Naive thymus-derived CD4-positive, alpha-beta T cell (primary cell): Measurements from ENCODE around the gene TNPO3. TPM values are rescaled to one million over a fixed set of nuclear protein-coding genes. Genes with fewer than 3 reads are reported as not detected.
"Not testable (repeated sequence)": the region's sequence is repeated elsewhere in the genome, so short reads cannot be mapped to it uniquely, and the experiment has no call there.

Experiments
- ATAC-seq: fragments of 150-1000 bp; cut with Tn5 transposase; 2 replicates; pipeline ENCODE4 v1.10.0; 2021; ENCODE audit warnings: mild to moderate bottlenecking, moderate library complexity
- CTCF ChIA-PET: fragments of 350-600 bp; sonication (Branson Sonifier 250); formaldehyde crosslinking; loops from one replicate; lab custom pipeline; 2021; ENCODE audit warnings: antibody characterized with exemption; lab: Charles Lee
- POLR2A ChIA-PET: fragments of 350-600 bp; sonication (Branson Sonifier 250); formaldehyde crosslinking; loops from one replicate; lab custom pipeline; 2021; ENCODE audit warnings: antibody characterized with exemption, inconsistent platforms; lab: Charles Lee
- DNase-seq, 9 donors: peaks; one replicate each; pipeline versions ENCODE4 v3.0.0 to v3.0.0-alpha.2; 2020 to 2022; ENCODE audit warnings: mixed read lengths in 1 of 9
- H3K27ac ChIP-seq: one replicate; pipeline ENCODE4 v1.7.0; 2013; ENCODE audit warnings: mild to moderate bottlenecking, low read depth, low read length, moderate library complexity
- H3K27me3 ChIP-seq, 2 donors: one replicate each; pipeline ENCODE4 v1.7.0; 2013; ENCODE audit warnings: low read length in 2 of 2, mild to moderate bottlenecking in 2 of 2, moderate library complexity in 2 of 2; ENCODE audit not compliant: control insufficient read depth in 2 of 2, insufficient read depth in 2 of 2
- H3K36me3 ChIP-seq, 3 experiments: 1 replicate in 2 of 3; 2 replicates in 1 of 3; pipeline ENCODE4 v1.7.0; 2013; ENCODE audit warnings: low read length in 3 of 3, mild to moderate bottlenecking in 3 of 3, moderate library complexity in 1 of 3; ENCODE audit not compliant: insufficient read depth in 3 of 3, control insufficient read depth in 2 of 3
- H3K4me1 ChIP-seq, 2 donors: one replicate each; pipeline ENCODE4 v1.7.0; 2013; ENCODE audit warnings: low read length in 2 of 2, mild to moderate bottlenecking in 2 of 2, moderate library complexity in 1 of 2; ENCODE audit not compliant: control insufficient read depth in 2 of 2, insufficient read depth in 2 of 2
- H3K4me3 ChIP-seq: 2 replicates; pipeline ENCODE4 v1.7.0; 2013; ENCODE audit warnings: mild to moderate bottlenecking, low read length
- H3K9me3 ChIP-seq, 3 experiments: 1 replicate in 2 of 3; 2 replicates in 1 of 3; pipeline ENCODE4 v1.7.0; 2013; ENCODE audit warnings: low read length in 3 of 3; ENCODE audit not compliant: control insufficient read depth in 2 of 3
- H3K27ac Mint-ChIP-seq, 9 donors: one replicate each; pipeline ENCODE4 v1.8.0; 2020 to 2022; ENCODE audit warnings: mixed read lengths in 9 of 9, mild to moderate bottlenecking in 8 of 9, moderate library complexity in 5 of 9, inconsistent platforms in 2 of 9
- H3K27me3 Mint-ChIP-seq, 5 donors: one replicate each; pipeline ENCODE4 v1.8.0; 2021 to 2022; ENCODE audit warnings: mixed read lengths in 5 of 5, mild to moderate bottlenecking in 1 of 5
- H3K36me3 Mint-ChIP-seq, 5 donors: one replicate each; pipeline ENCODE4 v1.8.0; 2020 to 2022; ENCODE audit warnings: mixed read lengths in 5 of 5, mild to moderate bottlenecking in 3 of 5, inconsistent platforms in 1 of 5
- H3K4me1 Mint-ChIP-seq, 7 donors: one replicate each; pipeline ENCODE4 v1.8.0; 2020 to 2022; ENCODE audit warnings: mixed read lengths in 7 of 7, mild to moderate bottlenecking in 3 of 7, inconsistent platforms in 1 of 7
- H3K4me3 Mint-ChIP-seq, 10 donors: one replicate each; pipeline ENCODE4 v1.8.0; 2020 to 2022; ENCODE audit warnings: mild to moderate bottlenecking in 10 of 10, mixed read lengths in 10 of 10, moderate library complexity in 6 of 10, inconsistent platforms in 2 of 10
- H3K9me3 Mint-ChIP-seq, 11 donors: one replicate each; pipeline ENCODE4 v1.8.0; 2020 to 2022; ENCODE audit warnings: mixed read lengths in 11 of 11, mild to moderate bottlenecking in 4 of 11, inconsistent platforms in 1 of 11, moderate library complexity in 1 of 11
- intact Hi-C, 2 donors: fragments of 100-400 bp; cut with micrococcal nuclease; formaldehyde crosslinking; loops; one replicate each; pipeline ENCODE4 v1.15.1; 2023
- polyA plus RNA-seq, 2 donors: library from polyadenylated mRNA; unstranded; fragments of 300-500 nt; fragmentation: Illumina TruSeq; gene quantifications; one replicate each; pipeline ENCODE4 v1.2.3, GENCODE V29; 2021
- total RNA-seq, 6 experiments: library from RNA in 5 of 6; stranded (reverse) in 5 of 6; gene quantifications; 1 replicate in 5 of 6; 2 replicates in 1 of 6; pipeline ENCODE4 v1.2.3 and lab custom pipeline; 2021 to 2026

TNPO3 gene
- total and polyA plus RNA-seq, 7 experiments from 2014 or later = 28.6 to 40.6 (median 37.7) TPM

DNA sequence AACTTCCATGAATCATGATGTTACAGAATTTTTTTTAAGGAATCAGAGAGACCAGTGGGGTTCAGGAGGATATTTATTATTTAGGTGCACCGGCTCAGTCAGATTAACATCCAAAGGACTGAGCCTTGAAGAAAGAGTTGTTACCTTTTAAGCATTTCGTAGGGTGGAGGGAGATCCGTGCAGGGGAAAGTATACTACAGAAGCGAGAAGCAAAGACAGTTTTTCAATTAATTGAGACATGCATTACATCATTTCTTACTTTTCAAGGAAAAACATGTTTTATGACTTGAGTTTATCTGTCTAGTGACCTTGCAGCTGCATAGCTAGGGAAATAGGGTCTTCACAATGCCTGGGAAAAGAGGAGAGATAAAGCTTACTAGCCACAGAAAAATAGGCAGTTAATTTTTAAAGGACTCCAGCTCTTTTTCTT, 12.2 kb upstream of the TNPO3 start:
- ATAC-seq, H3K27ac ChIP-seq: not testable (repeated sequence)

DNA sequence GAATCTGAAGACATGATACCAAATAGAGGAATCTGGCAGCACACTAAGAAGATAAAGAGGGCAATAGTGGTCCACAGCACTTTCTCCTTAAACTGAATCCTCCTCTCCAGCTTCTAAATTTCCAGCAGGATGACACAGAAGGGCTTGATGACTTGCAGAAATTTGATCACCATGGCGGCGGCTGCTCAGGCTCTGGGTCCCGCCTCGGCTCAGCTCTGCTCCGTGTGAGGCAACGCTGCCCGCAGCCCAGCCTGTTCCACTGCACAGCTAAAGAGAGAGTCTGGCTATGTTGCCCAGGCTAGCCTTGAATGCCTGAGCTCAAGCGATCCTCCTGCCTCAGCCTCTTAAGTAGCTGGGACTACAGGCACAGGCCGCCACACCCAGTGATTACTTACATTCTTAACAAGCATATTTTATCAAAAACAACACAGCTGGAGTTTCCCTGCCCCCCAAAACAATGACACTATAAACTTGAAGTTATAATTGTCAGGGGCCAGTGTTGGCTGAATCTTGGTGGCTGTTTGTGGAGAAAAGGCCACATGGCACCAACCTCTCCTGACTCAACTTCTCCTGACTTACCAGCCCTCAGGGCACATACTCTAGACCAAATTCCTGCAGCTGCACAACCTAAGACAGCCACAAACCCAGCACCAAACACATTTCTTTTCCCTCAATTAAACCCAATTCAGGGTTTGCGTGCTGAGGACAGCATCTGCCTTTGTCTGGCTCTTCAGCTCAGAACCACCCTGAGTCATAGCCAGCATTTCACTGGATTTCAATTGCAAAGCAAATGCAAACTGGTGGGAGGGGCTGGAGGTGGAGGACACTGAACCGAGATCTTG, 11.6 kb upstream of the TNPO3 start:
- Histone ChIP-seq H3K4me1 (no peaks in the 10 kb centered on the region), H3K27me3 (no peaks in the 10 kb centered on the region), H3K9me3 (no peaks in the 10 kb centered on the region), H3K36me3 (no peaks in the 10 kb centered on the region), H3K27ac (no peak overlapping the region), H3K4me3 (no peak overlapping the region)
- POLR2A ChIA-PET = no interaction called here
- peaks cover 0 to 19% (median 0%) of the 10 kb centered on the region in 11 donors for H3K9me3 Mint-ChIP-seq
- DNase-seq (no peak), ATAC-seq (no peak)
- no peak overlapping the region for H3K27ac Mint-ChIP-seq
- no peaks in the 10 kb centered on the region for H3K36me3 Mint-ChIP-seq
- peaks cover 5 to 41% (median 7%) of the 10 kb centered on the region in 5 donors for H3K27me3 Mint-ChIP-seq
- CTCF ChIA-PET = no interaction called here
- intact Hi-C loops = no loop called here
- H3K4me3 Mint-ChIP-seq = no peak overlapping the region
- H3K4me1 Mint-ChIP-seq = peaks cover 0 to 5% (median 0%) of the 10 kb centered on the region in 7 donors

More for the DNA sequence above, 12.2 kb upstream of the TNPO3 start:
- H3K9me3 ChIP-seq, H3K27ac Mint-ChIP-seq, H3K27me3 ChIP-seq, H3K4me3 Mint-ChIP-seq, CTCF ChIA-PET, intact Hi-C loops, POLR2A ChIA-PET, DNase-seq, H3K4me3 ChIP-seq, H3K4me1 Mint-ChIP-seq, H3K4me1 ChIP-seq, H3K36me3 Mint-ChIP-seq, H3K36me3 ChIP-seq: not testable (repeated sequence)
- Mint-ChIP-seq H3K9me3 (peaks cover 0 to 13% (median 0%) of the 10 kb centered on the region in 11 donors), H3K27me3 (peaks cover 5 to 36% (median 9%) of the 10 kb centered on the region in 5 donors)

DNA sequence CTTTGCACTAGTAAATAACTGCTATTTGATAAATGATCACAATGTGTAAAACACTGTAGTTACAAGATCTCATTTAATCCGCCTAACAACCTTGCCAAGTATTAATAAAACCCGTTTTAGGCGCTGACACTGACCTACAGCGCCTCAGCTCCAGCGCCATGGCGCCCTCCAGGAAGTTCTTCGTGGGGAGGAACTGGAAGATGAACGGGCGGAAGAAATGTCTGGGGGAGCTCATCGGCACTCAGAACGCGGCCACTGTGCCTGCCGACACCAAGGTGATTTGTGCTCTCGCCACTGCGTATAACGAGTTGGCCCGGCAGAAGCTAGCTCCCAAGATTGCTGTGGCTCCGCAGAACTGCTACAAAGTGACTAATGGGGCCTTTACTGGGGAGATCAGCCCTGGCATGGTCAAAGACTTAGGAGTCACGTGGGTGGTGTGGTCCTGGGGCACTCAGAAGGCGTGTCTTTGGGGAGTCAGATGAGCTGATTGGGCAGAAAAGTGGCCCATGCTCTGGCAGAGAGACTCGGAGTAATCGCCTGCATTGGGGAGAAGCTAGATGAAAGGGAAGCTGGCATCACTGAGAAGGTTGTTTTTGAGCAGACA, 1.1 kb upstream of the TNPO3 start:
- ATAC-seq (no peak), DNase-seq (no peak)
- no peak overlapping the region for H3K4me3 ChIP-seq
- peaks cover 0 to 3% of the 10 kb centered on the region in 2 donors for H3K27me3 ChIP-seq
- Mint-ChIP-seq H3K27me3 (peaks cover 4 to 16% (median 6%) of the 10 kb centered on the region in 5 donors), H3K4me1 (peaks cover 10 to 42% (median 30%) of the 10 kb centered on the region in 7 donors), H3K36me3 (peaks cover 0 to 7% (median 0%) of the 10 kb centered on the region in 5 donors), H3K27ac (peak overlapping the region; percentile 96 to 100 (median 99)), H3K9me3 (no peaks in the 10 kb centered on the region), H3K4me3 (peak overlapping the region; percentile 91 to 99 (median 99))
- no peak overlapping the region for H3K27ac ChIP-seq
- H3K9me3 ChIP-seq = no peaks in the 10 kb centered on the region
- H3K4me1 ChIP-seq = peaks cover 13 to 14% of the 10 kb centered on the region in 2 donors
- intact Hi-C loops = loop anchor here (1.0 to 5.0 kb wide), 11 partner anchors 19 to 1404 kb away; partner anchors contain the start of genes CALU (in 2 of the 2), AHCYL2 (in 1 of the 2), ATP6V1F (in 1 of the 2) and SND1 (in 1 of the 2)
- H3K36me3 ChIP-seq = peaks cover 0 to 10% (median 0%) of the 10 kb centered on the region in 3 experiments
- CTCF ChIA-PET = interaction anchor here (1.5 kb wide), 1 partner anchor 108 kb away, joined by 3 read pairs; no protein-coding TSS in a partner anchor
- POLR2A ChIA-PET = interaction anchor here (1.3 kb wide), 1 partner anchor 13 kb away, joined by 7 read pairs; no protein-coding TSS in a partner anchor

DNA sequence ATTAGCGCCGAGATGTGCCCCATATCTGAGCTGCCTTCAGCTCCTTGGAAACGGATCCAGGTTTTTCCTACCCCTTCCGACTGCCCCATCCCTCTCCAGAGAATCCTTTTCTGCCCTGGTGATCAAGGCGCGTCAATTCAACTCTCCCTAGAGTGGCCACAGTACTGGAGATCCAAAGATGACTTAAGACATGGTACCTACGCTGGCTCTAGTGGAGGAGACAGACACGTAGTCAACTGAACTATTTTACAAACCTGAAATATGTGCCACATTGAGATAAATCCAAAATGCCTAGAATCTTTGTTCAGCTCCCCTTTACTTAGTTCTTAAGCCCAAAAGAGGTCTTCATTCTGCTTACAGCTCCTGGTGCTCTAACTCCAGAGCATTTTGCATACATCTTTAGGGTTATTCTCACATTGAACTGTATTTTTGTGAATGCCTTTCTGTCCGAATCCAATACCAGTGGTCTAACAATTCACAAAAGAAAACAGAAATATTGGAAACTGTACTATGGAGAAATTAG, 444 bp upstream of the TNPO3 start:
- Histone ChIP-seq H3K9me3 (no peaks in the 10 kb centered on the region), H3K36me3 (peaks cover 0 to 10% (median 0%) of the 10 kb centered on the region in 3 experiments), H3K27ac (peak overlapping the region; percentile 92), H3K4me1 (peaks cover 14 to 18% of the 10 kb centered on the region in 2 donors), H3K4me3 (peak overlapping the region; percentile 96), H3K27me3 (peaks cover 0 to 3% of the 10 kb centered on the region in 2 donors)
- DNase-seq (no peak), ATAC-seq (peak; percentile 10)
- intact Hi-C loops = loop anchor here (1.0 to 5.0 kb wide), 11 partner anchors 19 to 1403 kb away; partner anchors contain the start of genes CALU (in 2 of the 2), AHCYL2 (in 1 of the 2), ATP6V1F (in 1 of the 2) and SND1 (in 1 of the 2)
- peaks cover 15 to 48% (median 35%) of the 10 kb centered on the region in 7 donors for H3K4me1 Mint-ChIP-seq
- CTCF ChIA-PET = interaction anchor here (0.5 to 1.5 kb wide), 3 partner anchors 36 to 1136 kb away, joined by 3 read pairs; no protein-coding TSS in a partner anchor
- H3K27me3 Mint-ChIP-seq = peaks cover 4 to 14% (median 6%) of the 10 kb centered on the region in 5 donors
- POLR2A ChIA-PET = interaction anchor here (0.6 to 1.7 kb wide), 5 partner anchors 12 to 711 kb away, joined by 3 to 7 read pairs (median 4); partner anchors contain the start of genes NRF1 and RBM28
- peak overlapping the region; percentile 91 to 99 (median 99) for H3K4me3 Mint-ChIP-seq
- no peaks in the 10 kb centered on the region for H3K9me3 Mint-ChIP-seq
- peaks cover 0 to 11% (median 4%) of the 10 kb centered on the region in 5 donors for H3K36me3 Mint-ChIP-seq
- H3K27ac Mint-ChIP-seq = peak overlapping the region; percentile 96 to 100 (median 99)

DNA sequence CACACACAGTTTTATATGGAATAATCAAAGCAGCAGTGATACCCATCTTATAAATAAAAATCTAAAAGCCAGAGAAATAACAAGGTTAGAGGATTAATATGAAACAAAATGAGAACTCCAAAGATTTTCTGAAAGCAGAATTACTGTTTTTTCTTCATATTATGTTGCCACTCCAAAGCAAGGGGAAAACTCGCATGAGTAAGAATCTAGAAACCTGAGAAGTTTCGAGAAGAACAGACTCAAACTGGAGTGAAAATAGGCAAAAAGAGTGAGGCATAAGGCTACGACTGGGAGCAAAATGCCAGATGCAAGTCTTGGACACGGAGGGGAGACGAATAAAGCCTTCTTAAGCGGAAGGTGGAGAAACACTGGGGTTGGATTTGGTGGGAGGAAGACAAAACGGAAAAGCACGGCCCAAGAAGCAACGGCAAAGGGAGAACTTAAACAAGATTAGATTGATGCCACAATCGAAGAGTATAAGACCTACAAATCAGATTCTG, 923 bp downstream of the TNPO3 start:
- peak overlapping the region; percentile 96 for H3K4me3 ChIP-seq

More for the DNA sequence above, 923 bp downstream of the TNPO3 start:
- peaks cover 0 to 6% (median 0%) of the 10 kb centered on the region in 5 donors for H3K27me3 Mint-ChIP-seq
- peak overlapping the region; percentile 91 to 99 (median 99) for H3K4me3 Mint-ChIP-seq
- H3K4me1 Mint-ChIP-seq = peaks cover 24 to 58% (median 45%) of the 10 kb centered on the region in 7 donors
- POLR2A ChIA-PET = interaction anchor here (1.2 to 1.7 kb wide), 2 partner anchors 345 to 558 kb away, joined by 3 to 4 read pairs; partner anchors contain the start of gene NRF1
- Histone ChIP-seq H3K4me1 (peaks cover 18 to 22% of the 10 kb centered on the region in 2 donors), H3K27me3 (peaks cover 0 to under 1% of the 10 kb centered on the region in 2 donors), H3K36me3 (peaks cover 0 to 10% (median 0%) of the 10 kb centered on the region in 3 experiments), H3K27ac (peak overlapping the region; percentile 92), H3K9me3 (no peaks in the 10 kb centered on the region)
- intact Hi-C loops = loop anchor here (1.0 to 2.0 kb wide), 7 partner anchors 17 to 997 kb away; partner anchors contain the start of genes ATP6V1F (in 1 of the 2), CALU (in 1 of the 2) and ZC3HC1 (in 1 of the 2)
- DNase-seq (no peak), ATAC-seq (no peak)
- CTCF ChIA-PET = interaction anchor here (1.1 kb wide), 1 partner anchor 10 kb away, joined by 3 read pairs; no protein-coding TSS in a partner anchor
- peak overlapping the region; percentile 96 to 100 (median 99) for H3K27ac Mint-ChIP-seq
- peaks cover 7 to 17% (median 14%) of the 10 kb centered on the region in 5 donors for H3K36me3 Mint-ChIP-seq
- no peaks in the 10 kb centered on the region for H3K9me3 Mint-ChIP-seq
